Measurements from ENCODE around the gene PRADC1. TPM values are rescaled to one million over a fixed set of nuclear protein-coding genes. Genes with fewer than 3 reads are reported as not detected.

PRADC1 gene
- total and polyA plus RNA-seq, 9 of the 15 experiments (the other 6 are each of a cell fraction or from before 2014, with no cell fraction given), result 7.3 to 47.4 (median 34.2) TPM

DNA sequence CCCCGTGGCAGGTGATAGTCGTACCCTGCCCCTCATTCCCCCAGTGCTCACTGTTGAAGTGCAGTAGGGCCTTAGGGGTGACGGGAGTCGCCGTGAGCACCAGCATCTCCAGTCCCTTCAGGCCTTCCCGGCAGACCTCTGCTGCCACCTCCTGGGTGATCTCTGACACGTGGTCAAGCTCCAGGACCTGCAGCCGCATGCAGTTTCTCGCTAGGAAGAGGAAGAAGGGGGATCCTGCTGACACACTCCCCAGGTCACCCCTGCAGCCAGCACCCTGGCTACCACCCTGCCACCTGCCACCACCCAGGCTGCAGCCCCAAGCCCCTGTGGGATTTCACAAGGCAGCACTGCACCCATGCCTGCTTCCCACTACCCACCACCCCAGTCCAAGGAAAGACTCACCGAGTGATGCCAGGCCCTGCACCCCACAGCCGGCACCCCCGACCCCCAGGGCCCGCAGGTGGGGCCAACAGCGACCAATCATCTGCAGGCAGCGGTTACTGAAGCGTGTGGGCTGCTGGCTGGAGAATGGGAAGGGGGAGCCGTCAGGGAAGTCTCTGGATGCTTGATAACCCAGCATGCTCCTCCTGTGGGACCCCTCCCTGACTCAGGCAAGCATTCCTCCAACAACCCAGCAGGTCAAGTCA is 27.4 kb upstream of the PRADC1 start (continued):
- TF ChIP-seq RCOR1 (IDR thresholded peaks at IDR 0.05; ENCODE audit: borderline replicate concordance in 1 of 2, low read depth in 2 of 2, low read length in 2 of 2) (peak in 1 of 2 experiments; percentile 66; a peak in 1 of 4 replicates), RAD21 (CRISPR knock-in tag; conservative IDR thresholded peaks at IDR 0.05 in 1 of 2, IDR thresholded peaks at IDR 0.05 in 1 of 2) (peak; percentile 58 to 77), DPF2 (IDR thresholded peaks at IDR 0.05) (no peak), SAFB (IDR thresholded peaks at IDR 0.05; ENCODE audit: borderline replicate concordance, low read depth, low read length) (no peak), KLF6 (CRISPR knock-in tag; IDR thresholded peaks at IDR 0.05; ENCODE audit: borderline replicate concordance) (no peak), MYC (IDR thresholded peaks at IDR 0.05; ENCODE audit: low read depth, low read length) (peak; percentile 87), MYC (CRISPR knock-in tag; IDR thresholded peaks at IDR 0.05; ENCODE audit: borderline replicate concordance, low read depth) (no peak), SMARCA5 (IDR thresholded peaks at IDR 0.05) (peak; percentile 26; the same call in 1 of the 2 replicates), HIVEP1 (CRISPR knock-in tag; IDR thresholded peaks at IDR 0.05) (no peak), SMC3 (conservative IDR thresholded peaks at IDR 0.05; ENCODE audit: insufficient read depth, low read depth, low read length) (peak; percentile 71), CTBP1 (IDR thresholded peaks at IDR 0.05; ENCODE audit: borderline replicate concordance) (peak; percentile 38; the same call in 1 of the 2 replicates), TOE1 (IDR thresholded peaks at IDR 0.05; ENCODE audit: borderline replicate concordance) (0 out of 2 replicates have a peak, but pooled peaks have one; percentile 17), TOE1 (CRISPR knock-in tag; IDR thresholded peaks at IDR 0.05; ENCODE audit: borderline replicate concordance, low read depth) (no peak), NRF1 (conservative IDR thresholded peaks at IDR 0.05 in 1 of 2, IDR thresholded peaks at IDR 0.05 in 1 of 2) (0 out of 4 replicates have a peak, but pooled peaks of 1 of the 2 experiments have one; percentile 19), JUN (IDR thresholded peaks at IDR 0.05; ENCODE audit: borderline replicate concordance, low read depth, low read length) (no peak), JUN (CRISPR knock-in tag; IDR thresholded peaks at IDR 0.05; ENCODE audit: borderline replicate concordance) (no peak)
- TF ChIP-seq, protein P1, sequence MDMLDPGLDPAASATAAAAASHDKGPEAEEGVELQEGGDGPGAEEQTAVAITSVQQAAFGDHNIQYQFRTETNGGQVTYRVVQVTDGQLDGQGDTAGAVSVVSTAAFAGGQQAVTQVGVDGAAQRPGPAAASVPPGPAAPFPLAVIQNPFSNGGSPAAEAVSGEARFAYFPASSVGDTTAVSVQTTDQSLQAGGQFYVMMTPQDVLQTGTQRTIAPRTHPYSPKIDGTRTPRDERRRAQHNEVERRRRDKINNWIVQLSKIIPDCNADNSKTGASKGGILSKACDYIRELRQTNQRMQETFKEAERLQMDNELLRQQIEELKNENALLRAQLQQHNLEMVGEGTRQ (CRISPR knock-in tag; IDR thresholded peaks at IDR 0.05), result peak; percentile 63

Measured in K562 (cell line).